ENCODE measurements around the gene STAP2. TPM values are rescaled to one million over a fixed set of nuclear protein-coding genes. Genes with fewer than 3 reads are reported as not detected.

Gene STAP2
- total and polyA plus RNA-seq, 8 donors: 17.4 to 65.5 (median 26.9) TPM

DNA sequence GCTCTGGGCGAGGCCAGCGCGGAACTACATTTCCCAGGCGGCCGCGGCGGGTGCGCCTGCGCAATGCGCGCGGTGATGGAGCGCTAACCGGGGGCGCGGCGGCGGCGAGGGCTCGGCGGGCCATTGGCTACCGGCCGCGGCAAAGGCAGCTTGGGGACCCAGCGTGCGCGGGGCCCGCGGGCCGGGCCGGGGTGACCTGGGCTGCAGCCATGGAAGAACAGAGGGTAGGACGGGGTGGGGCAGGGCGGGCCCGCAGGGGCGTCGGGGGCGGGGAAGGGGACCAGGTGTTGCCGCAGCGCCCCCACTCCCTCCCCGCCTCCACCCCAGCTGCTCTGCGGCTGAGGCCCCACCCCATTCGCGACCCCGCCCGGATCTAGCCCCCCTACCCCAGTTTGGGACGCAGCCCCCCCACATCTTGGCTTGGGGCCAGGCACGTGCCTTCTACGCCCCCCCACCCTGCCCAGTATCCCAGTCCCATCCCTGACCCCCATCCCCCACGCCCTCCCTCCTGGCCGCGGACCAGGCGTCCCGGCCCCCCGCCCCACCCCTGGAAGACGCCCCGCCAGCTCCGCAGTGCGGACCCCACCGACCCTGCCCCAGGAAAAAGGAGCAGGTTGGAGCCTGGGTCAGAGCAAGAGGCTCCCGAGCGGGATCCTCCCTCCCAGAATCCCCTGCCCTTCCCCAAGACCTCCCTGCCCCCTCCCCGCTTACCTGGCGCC, 33.9 kb downstream of the STAP2 start, which contains the start of gene FSD1:
Gene FSD1 (plus strand): TSS at position 61 of the 719 bp plus-strand sequence. CDS start 149 bp downstream, at position 210.
- no peaks in the 10 kb centered on the region for H3K4me1 ChIP-seq
- TF ChIP-seq, protein P1, sequence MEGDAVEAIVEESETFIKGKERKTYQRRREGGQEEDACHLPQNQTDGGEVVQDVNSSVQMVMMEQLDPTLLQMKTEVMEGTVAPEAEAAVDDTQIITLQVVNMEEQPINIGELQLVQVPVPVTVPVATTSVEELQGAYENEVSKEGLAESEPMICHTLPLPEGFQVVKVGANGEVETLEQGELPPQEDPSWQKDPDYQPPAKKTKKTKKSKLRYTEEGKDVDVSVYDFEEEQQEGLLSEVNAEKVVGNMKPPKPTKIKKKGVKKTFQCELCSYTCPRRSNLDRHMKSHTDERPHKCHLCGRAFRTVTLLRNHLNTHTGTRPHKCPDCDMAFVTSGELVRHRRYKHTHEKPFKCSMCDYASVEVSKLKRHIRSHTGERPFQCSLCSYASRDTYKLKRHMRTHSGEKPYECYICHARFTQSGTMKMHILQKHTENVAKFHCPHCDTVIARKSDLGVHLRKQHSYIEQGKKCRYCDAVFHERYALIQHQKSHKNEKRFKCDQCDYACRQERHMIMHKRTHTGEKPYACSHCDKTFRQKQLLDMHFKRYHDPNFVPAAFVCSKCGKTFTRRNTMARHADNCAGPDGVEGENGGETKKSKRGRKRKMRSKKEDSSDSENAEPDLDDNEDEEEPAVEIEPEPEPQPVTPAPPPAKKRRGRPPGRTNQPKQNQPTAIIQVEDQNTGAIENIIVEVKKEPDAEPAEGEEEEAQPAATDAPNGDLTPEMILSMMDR (IDR thresholded peaks at IDR 0.05): no peak
- intact Hi-C loops (cut with DNase I): no loop called here
- 5 to 7% methylated on average over 35 to 53 of the region's 63 CpGs for WGBS, 2 donors
- H3K4me3 ChIP-seq: no peak within 1 kb of the TSS
- H3K36me3 ChIP-seq: no peaks in the 10 kb centered on the region
- FAIRE-seq (no peak), DNase-seq (peak in 1 of 6 donors; percentile 36), ATAC-seq (peak in 2 of 4 donors; percentile 22 to 47)
- H3K27ac ChIP-seq: no peak within 1 kb of the TSS
- H3K27me3 ChIP-seq: peaks cover 0 to 6% (median 3%) of the 10 kb centered on the region in 4 donors
- no peaks in the 10 kb centered on the region for H3K9me3 ChIP-seq

DNA sequence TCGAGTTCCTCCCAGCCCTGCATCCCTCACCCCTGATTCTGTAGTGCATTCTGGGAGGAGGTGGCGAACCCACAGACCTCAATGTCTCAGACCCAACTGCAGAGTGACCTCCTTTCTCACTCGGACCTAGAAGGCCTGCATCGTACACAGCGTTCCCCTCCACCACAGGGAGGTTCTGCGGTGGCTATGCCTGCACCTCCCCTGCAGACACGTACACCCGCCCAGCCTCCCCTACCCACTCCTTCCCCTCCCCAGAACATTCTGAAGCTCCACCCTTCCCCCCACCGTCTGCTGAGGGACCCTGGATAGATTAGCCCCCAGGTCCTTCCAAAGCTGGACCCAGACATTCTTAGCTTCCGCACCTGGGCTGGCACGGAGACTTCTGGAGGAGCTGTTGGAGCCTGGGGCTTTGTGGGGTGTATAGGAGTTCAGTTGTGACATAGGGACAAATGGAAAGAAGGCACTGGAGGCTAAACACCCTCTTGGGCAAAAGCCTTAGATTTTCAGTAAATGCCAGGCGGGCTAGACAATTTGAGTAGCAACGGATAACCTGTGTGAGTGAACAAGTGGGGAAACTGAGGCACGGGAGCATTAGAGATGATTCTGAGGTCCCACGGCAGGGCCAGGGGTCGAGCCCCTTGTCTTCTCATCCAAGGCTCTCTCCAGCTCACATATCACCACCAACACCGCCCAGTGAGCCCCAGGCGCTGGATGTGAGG, 34.6 kb downstream of the STAP2 start:
- intact Hi-C loops (cut with DNase I): no loop called here
- FAIRE-seq (no peak), ATAC-seq (no peak), DNase-seq (no peak)
- H3K27ac ChIP-seq: no peak overlapping the region
- no peak overlapping the region for H3K4me3 ChIP-seq
- H3K4me1 ChIP-seq: no peaks in the 10 kb centered on the region
- no peaks in the 10 kb centered on the region for H3K9me3 ChIP-seq
- TF ChIP-seq, protein P1 (IDR thresholded peaks at IDR 0.05): no peak
- H3K36me3 ChIP-seq: no peaks in the 10 kb centered on the region
- peaks cover 0 to 6% (median 3%) of the 10 kb centered on the region in 4 donors for H3K27me3 ChIP-seq
- 33 to 41% methylated on average over 18 of the region's 18 CpGs for WGBS, 2 donors

DNA sequence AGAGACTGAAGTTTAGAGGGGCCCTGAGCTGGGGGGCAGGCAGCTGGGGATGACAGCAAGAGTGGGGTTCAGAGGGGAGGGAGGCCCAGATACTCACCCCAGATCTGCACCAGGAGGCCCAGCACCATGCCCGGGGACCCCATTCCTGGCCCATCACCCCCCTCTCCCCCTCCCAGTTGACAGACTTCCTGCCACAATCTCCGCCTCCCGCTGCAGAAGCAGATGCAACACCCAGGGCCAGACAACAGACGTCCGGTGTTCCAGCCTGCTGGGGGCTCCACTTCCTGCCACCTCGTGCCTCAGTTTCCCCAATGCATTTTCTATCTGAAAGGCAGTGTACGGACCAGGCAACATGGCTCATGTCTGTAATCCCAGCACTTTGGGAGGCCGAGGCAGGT, 36.4 kb downstream of the STAP2 start, which contains the start of gene TMIGD2:
Gene TMIGD2 (minus strand): TSS at position 147 of the 398 bp plus-strand sequence. CDS start 4 bp downstream, at position 143.
- H3K4me3 ChIP-seq: no peak within 1 kb of the TSS
- H3K36me3 ChIP-seq: no peaks in the 10 kb centered on the region
- TF ChIP-seq, protein P1 (IDR thresholded peaks at IDR 0.05): no peak
- 56 to 70% methylated on average over 8 of the region's 8 CpGs for WGBS, 2 donors
- no peak within 1 kb of the TSS for H3K27ac ChIP-seq
- H3K9me3 ChIP-seq: no peaks in the 10 kb centered on the region
- H3K4me1 ChIP-seq: no peaks in the 10 kb centered on the region
- H3K27me3 ChIP-seq: peaks cover 0 to 6% (median 3%) of the 10 kb centered on the region in 4 donors
- ATAC-seq (no peak), FAIRE-seq (no peak), DNase-seq (no peak)
- intact Hi-C loops (cut with DNase I): no loop called here

DNA sequence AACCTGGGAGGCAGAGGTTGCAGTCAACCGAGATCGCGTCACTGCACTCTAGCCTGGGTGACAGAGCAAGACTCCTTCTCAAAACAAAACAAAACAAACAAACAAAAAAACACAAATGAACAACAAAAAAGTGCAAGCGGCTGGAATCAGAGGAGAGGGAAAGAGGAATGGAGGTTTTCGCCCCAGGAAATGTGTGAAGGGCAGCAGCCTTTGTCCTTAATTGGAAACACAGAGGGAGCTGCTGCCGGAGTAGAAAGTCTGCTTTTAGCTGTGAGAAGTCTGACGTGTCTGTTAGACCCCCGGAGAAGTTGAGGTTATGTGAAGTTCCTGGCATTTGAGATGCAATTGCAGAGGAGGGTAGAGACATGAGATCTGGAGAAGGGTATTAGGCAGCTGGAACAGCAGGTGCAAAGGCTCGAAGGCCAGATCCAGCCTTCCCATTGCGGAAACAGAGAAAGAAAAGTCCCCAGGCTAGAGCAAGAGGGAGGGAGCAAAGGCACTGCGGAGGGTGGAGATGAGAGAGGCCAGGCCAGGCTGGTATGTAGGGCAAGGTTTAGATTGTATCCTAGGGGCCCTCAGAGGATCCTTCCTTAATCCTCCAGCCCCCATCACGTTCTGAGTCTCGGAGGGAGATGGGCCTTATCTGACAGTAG, 36.9 kb downstream of the STAP2 start:
- Histone ChIP-seq H3K27me3 (peaks cover 0 to 6% (median 3%) of the 10 kb centered on the region in 4 donors), H3K4me3 (no peak overlapping the region), H3K27ac (no peak overlapping the region), H3K4me1 (no peaks in the 10 kb centered on the region), H3K36me3 (no peaks in the 10 kb centered on the region), H3K9me3 (no peaks in the 10 kb centered on the region)
- ATAC-seq: no peak
- DNase-seq: no peak
- TF ChIP-seq, protein P1 (IDR thresholded peaks at IDR 0.05): no peak
- intact Hi-C loops (cut with DNase I): no loop called here
- WGBS, 2 donors: 61 to 66% methylated on average over 13 of the region's 13 CpGs
- FAIRE-seq: no peak
